ENCODE results near the gene ID2. TPM values are rescaled to one million over a fixed set of nuclear protein-coding genes. Genes with fewer than 3 reads are reported as not detected.

ID2 gene
- polyA plus RNA-seq, 2 donors: 12.7 to 23.1 TPM

- Histone ChIP-seq H3K4me3 (ENCODE audit: low read depth in 1 of 2, low read length in 2 of 2) (no peak overlapping the region), H3K27ac (ENCODE audit: low read depth in 2 of 2, low read length in 1 of 2) (no peak overlapping the region), H3K9me3 (ENCODE audit: control insufficient read depth in 2 of 2, insufficient read depth in 1 of 2, low read depth in 1 of 2, low read length in 1 of 2) (no peaks in the 10 kb centered on the region), H3K27me3 (ENCODE audit: control insufficient read depth in 1 of 2, insufficient read depth in 2 of 2, low read length in 2 of 2) (no peaks in the 10 kb centered on the region), H3K4me1 (ENCODE audit: control insufficient read depth in 2 of 2, insufficient read depth in 2 of 2, low read length in 1 of 2) (no peaks in the 10 kb centered on the region), H3K36me3 (ENCODE audit: control insufficient read depth in 2 of 2, insufficient read depth in 2 of 2, low read length in 1 of 2) (no peaks in the 10 kb centered on the region)
- WGBS, 2 donors: 91 to 98% methylated on average over 5 of the region's 5 CpGs
These were observed 42.7 kb upstream of the ID2 start for GRCh38 chr2:8639122-8639635.

GRCh38 chr2:8640498-8640897 lies 41.4 kb upstream of the ID2 start:
- 97% methylated on average over 8 of the region's 8 CpGs for WGBS, 2 donors
- Histone ChIP-seq H3K9me3 (ENCODE audit: control insufficient read depth in 2 of 2, insufficient read depth in 1 of 2, low read depth in 1 of 2, low read length in 1 of 2) (no peaks in the 10 kb centered on the region), H3K36me3 (ENCODE audit: control insufficient read depth in 2 of 2, insufficient read depth in 2 of 2, low read length in 1 of 2) (no peaks in the 10 kb centered on the region), H3K27me3 (ENCODE audit: control insufficient read depth in 1 of 2, insufficient read depth in 2 of 2, low read length in 2 of 2) (no peaks in the 10 kb centered on the region), H3K4me1 (ENCODE audit: control insufficient read depth in 2 of 2, insufficient read depth in 2 of 2, low read length in 1 of 2) (no peaks in the 10 kb centered on the region), H3K4me3 (ENCODE audit: low read depth in 1 of 2, low read length in 2 of 2) (no peak overlapping the region), H3K27ac (ENCODE audit: low read depth in 2 of 2, low read length in 1 of 2) (no peak overlapping the region)

DNA sequence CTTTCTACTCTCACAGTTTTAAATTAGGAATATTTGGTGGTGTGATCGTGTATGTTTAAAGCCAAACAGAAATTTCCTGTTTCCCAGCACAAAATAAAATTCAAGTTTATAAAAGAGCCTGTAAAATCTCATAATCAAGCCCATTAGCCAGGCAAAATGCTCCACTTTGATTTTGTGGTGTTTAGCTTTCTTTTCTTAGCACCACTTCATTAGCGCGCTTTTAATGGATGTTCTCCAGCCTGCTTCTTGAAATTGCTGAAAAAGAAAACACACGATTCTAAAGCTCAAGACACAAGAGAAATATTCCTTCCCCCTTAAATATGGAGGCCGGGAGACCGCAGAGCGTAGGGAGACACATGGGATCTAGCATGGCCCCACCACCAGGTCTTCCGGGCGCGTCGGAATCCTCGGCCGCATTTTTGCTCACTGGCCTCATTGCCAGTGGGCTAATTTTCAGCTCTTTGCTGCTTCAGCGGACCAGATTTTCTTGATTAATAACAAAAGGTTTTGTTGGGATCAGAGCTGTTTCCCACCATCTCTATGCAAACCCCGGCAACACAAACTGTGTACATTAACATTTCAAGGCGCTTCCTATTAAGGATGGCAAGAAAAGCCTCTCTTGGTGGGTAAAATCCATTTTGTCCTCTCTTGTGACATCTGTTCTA lies 40.4 kb upstream of the ID2 start:
- Histone ChIP-seq H3K4me1 (ENCODE audit: control insufficient read depth in 2 of 2, insufficient read depth in 2 of 2, low read length in 1 of 2) (peaks cover 0 to under 1% of the 10 kb centered on the region in 2 donors), H3K36me3 (ENCODE audit: control insufficient read depth in 2 of 2, insufficient read depth in 2 of 2, low read length in 1 of 2) (no peaks in the 10 kb centered on the region), H3K27ac (ENCODE audit: low read depth in 2 of 2, low read length in 1 of 2) (no peak overlapping the region), H3K9me3 (ENCODE audit: control insufficient read depth in 2 of 2, insufficient read depth in 1 of 2, low read depth in 1 of 2, low read length in 1 of 2) (no peaks in the 10 kb centered on the region), H3K27me3 (ENCODE audit: control insufficient read depth in 1 of 2, insufficient read depth in 2 of 2, low read length in 2 of 2) (no peaks in the 10 kb centered on the region), H3K4me3 (ENCODE audit: low read depth in 1 of 2, low read length in 2 of 2) (no peak overlapping the region)
- WGBS, 2 donors: 87 to 91% methylated on average over 16 of the region's 16 CpGs

- no peak overlapping the region for H3K4me3 ChIP-seq (ENCODE audit: low read depth in 1 of 2, low read length in 2 of 2)
- peaks cover 0 to 3% of the 10 kb centered on the region in 2 donors for H3K9me3 ChIP-seq (ENCODE audit: control insufficient read depth in 2 of 2, insufficient read depth in 1 of 2, low read depth in 1 of 2, low read length in 1 of 2)
- no peak overlapping the region for H3K27ac ChIP-seq (ENCODE audit: low read depth in 2 of 2, low read length in 1 of 2)
- H3K4me1 ChIP-seq (ENCODE audit: control insufficient read depth in 2 of 2, insufficient read depth in 2 of 2, low read length in 1 of 2): peaks cover 0 to 4% of the 10 kb centered on the region in 2 donors
- 80 to 85% methylated on average over 12 of the region's 12 CpGs for WGBS, 2 donors
- no peaks in the 10 kb centered on the region for H3K27me3 ChIP-seq (ENCODE audit: control insufficient read depth in 1 of 2, insufficient read depth in 2 of 2, low read length in 2 of 2)
- no peaks in the 10 kb centered on the region for H3K36me3 ChIP-seq (ENCODE audit: control insufficient read depth in 2 of 2, insufficient read depth in 2 of 2, low read length in 1 of 2)
These were observed 39.3 kb upstream of the ID2 start for GRCh38 chr2:8642366-8643068.

GRCh38 chr2:8643250-8643995 lies 38.4 kb upstream of the ID2 start:
- Histone ChIP-seq H3K36me3 (ENCODE audit: control insufficient read depth in 2 of 2, insufficient read depth in 2 of 2, low read length in 1 of 2) (no peaks in the 10 kb centered on the region), H3K4me1 (ENCODE audit: control insufficient read depth in 2 of 2, insufficient read depth in 2 of 2, low read length in 1 of 2) (peaks cover 0 to 4% of the 10 kb centered on the region in 2 donors), H3K27ac (ENCODE audit: low read depth in 2 of 2, low read length in 1 of 2) (no peak overlapping the region), H3K4me3 (ENCODE audit: low read depth in 1 of 2, low read length in 2 of 2) (no peak overlapping the region), H3K9me3 (ENCODE audit: control insufficient read depth in 2 of 2, insufficient read depth in 1 of 2, low read depth in 1 of 2, low read length in 1 of 2) (peaks cover 0 to 3% of the 10 kb centered on the region in 2 donors), H3K27me3 (ENCODE audit: control insufficient read depth in 1 of 2, insufficient read depth in 2 of 2, low read length in 2 of 2) (no peaks in the 10 kb centered on the region)
- WGBS, 2 donors: 80 to 83% methylated on average over 7 of the region's 7 CpGs

- no peaks in the 10 kb centered on the region for H3K36me3 ChIP-seq (ENCODE audit: control insufficient read depth in 2 of 2, insufficient read depth in 2 of 2, low read length in 1 of 2)
- H3K9me3 ChIP-seq (ENCODE audit: control insufficient read depth in 2 of 2, insufficient read depth in 1 of 2, low read depth in 1 of 2, low read length in 1 of 2): peaks cover 0 to 3% of the 10 kb centered on the region in 2 donors
- no peaks in the 10 kb centered on the region for H3K27me3 ChIP-seq (ENCODE audit: control insufficient read depth in 1 of 2, insufficient read depth in 2 of 2, low read length in 2 of 2)
- H3K4me1 ChIP-seq (ENCODE audit: control insufficient read depth in 2 of 2, insufficient read depth in 2 of 2, low read length in 1 of 2): peaks cover 0 to 4% of the 10 kb centered on the region in 2 donors
- H3K4me3 ChIP-seq (ENCODE audit: low read depth in 1 of 2, low read length in 2 of 2): no peak overlapping the region
- WGBS, 2 donors: 95 to 97% methylated on average over 5 of the region's 5 CpGs
- no peak overlapping the region for H3K27ac ChIP-seq (ENCODE audit: low read depth in 2 of 2, low read length in 1 of 2)
These were observed 37.9 kb upstream of the ID2 start for GRCh38 chr2:8643996-8644356.

DNA sequence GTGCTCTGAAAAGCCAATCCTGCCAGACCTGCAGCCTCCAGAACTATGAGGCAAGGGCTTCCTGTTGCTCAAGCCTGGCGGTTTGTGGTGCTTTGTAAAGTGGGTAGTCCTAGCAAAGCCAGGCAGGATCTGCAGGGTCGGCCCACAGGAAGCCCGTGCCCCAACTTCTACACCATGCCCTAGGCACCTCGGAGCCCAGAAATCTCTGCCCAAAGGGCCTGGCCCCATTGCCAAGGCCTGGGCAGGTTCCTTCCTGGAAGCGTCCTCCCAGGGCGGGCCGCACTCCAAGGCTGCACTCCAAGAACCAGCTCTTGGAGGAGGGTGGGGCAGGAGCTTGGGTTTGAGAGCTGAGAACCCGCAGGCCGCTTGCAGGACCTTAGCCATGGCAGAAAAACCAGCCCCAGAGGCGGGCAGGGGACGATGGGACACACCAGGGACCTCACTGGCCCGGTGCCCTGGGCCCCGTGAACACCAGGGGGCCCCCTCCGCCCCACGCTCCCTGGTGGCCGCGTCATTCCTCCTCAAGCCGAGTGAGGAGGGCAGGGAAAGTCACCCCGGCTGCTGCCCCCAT lies 37.2 kb upstream of the ID2 start:
- H3K27me3 ChIP-seq (ENCODE audit: control insufficient read depth in 1 of 2, insufficient read depth in 2 of 2, low read length in 2 of 2): no peaks in the 10 kb centered on the region
- H3K27ac ChIP-seq (ENCODE audit: low read depth in 2 of 2, low read length in 1 of 2): no peak overlapping the region
- peaks cover 0 to 3% of the 10 kb centered on the region in 2 donors for H3K9me3 ChIP-seq (ENCODE audit: control insufficient read depth in 2 of 2, insufficient read depth in 1 of 2, low read depth in 1 of 2, low read length in 1 of 2)
- no peaks in the 10 kb centered on the region for H3K36me3 ChIP-seq (ENCODE audit: control insufficient read depth in 2 of 2, insufficient read depth in 2 of 2, low read length in 1 of 2)
- H3K4me3 ChIP-seq (ENCODE audit: low read depth in 1 of 2, low read length in 2 of 2): no peak overlapping the region
- WGBS, 2 donors: 77 to 81% methylated on average over 19 of the region's 19 CpGs
- peaks cover 0 to 4% of the 10 kb centered on the region in 2 donors for H3K4me1 ChIP-seq (ENCODE audit: control insufficient read depth in 2 of 2, insufficient read depth in 2 of 2, low read length in 1 of 2)

DNA sequence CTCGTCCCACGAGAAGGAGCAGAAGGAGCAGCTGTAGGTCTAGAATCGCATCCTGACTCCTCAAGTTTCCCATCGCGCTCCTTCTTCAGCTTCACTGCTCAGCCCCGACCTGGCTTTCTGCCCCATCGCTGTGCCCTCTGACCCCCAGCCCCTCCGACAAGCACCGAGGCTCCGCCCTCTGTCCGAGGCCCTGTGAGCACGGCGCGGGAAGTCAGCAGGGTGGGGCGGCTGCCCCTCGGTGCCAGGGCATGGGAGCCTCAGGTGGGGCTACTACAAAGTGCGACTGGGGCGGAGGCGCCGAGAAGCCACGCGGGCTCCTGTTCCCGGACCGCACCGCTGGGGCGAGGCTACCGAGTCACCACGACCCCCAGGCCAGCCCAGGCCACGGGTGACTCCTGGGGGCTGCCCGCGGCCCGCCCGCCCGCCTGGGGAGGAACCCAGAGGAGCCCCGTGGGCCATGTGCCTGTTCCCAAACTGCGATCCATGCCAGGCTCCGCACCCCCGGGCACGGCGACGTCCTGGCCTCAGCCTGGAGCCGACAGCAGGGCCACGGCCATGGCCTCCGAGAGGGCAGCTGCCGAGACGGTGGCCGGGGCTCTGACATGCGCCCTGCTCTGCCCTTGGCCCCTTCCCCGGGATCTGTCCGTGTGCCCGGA lies 36.6 kb upstream of the ID2 start:
- peaks cover 0 to 3% of the 10 kb centered on the region in 2 donors for H3K9me3 ChIP-seq (ENCODE audit: control insufficient read depth in 2 of 2, insufficient read depth in 1 of 2, low read depth in 1 of 2, low read length in 1 of 2)
- H3K4me3 ChIP-seq (ENCODE audit: low read depth in 1 of 2, low read length in 2 of 2): no peak overlapping the region
- H3K36me3 ChIP-seq (ENCODE audit: control insufficient read depth in 2 of 2, insufficient read depth in 2 of 2, low read length in 1 of 2): no peaks in the 10 kb centered on the region
- peaks cover 0 to 4% of the 10 kb centered on the region in 2 donors for H3K4me1 ChIP-seq (ENCODE audit: control insufficient read depth in 2 of 2, insufficient read depth in 2 of 2, low read length in 1 of 2)
- 91 to 94% methylated on average over 36 to 51 of the region's 51 CpGs for WGBS, 2 donors
- no peak overlapping the region for H3K27ac ChIP-seq (ENCODE audit: low read depth in 2 of 2, low read length in 1 of 2)
- H3K27me3 ChIP-seq (ENCODE audit: control insufficient read depth in 1 of 2, insufficient read depth in 2 of 2, low read length in 2 of 2): no peaks in the 10 kb centered on the region

Measured in esophagus (tissue), 2 donors.